HEK293 (cell line): ENCODE data around the gene KRTAP5-2.

Experiments used
- CTCF ChIA-PET: fragments of 350-600 bp; formaldehyde crosslinking; extraction: SDS; loops from one replicate; lab custom pipeline; 2021; ENCODE audit warnings: antibody characterized with exemption; lab: Yijun Ruan, JAX
- POLR2A ChIA-PET: fragments of 300-600 bp; formaldehyde crosslinking; extraction: SDS; loops from one replicate; lab custom pipeline; 2020; ENCODE audit warnings: antibody characterized with exemption, inconsistent platforms; lab: Yijun Ruan, JAX
- H3K27ac ChIP-seq: fragments of 200-500 bp; sonication (Bioruptor generic); 2 replicates; pipeline ENCODE4 v1.5.1; 2014; ENCODE audit warnings: low read depth, low read length, control low read depth, inconsistent platforms; ENCODE audit errors: extremely low read depth
- H3K36me3 ChIP-seq, 2 experiments: fragments of 200-500 bp in 1 of 2; sonication (Bioruptor generic) in 1 of 2; 1 replicate in 1 of 2; 2 replicates in 1 of 2; pipeline ENCODE4 v1.5.1; 2014 to 2017; ENCODE audit warnings: inconsistent platforms in 2 of 2, low read length in 2 of 2; ENCODE audit not compliant: control insufficient read depth in 2 of 2, insufficient read depth in 1 of 2
- H3K4me1 ChIP-seq: fragments of 200-500 bp; sonication (Bioruptor generic); 2 replicates; pipeline ENCODE4 v1.5.1; 2014; ENCODE audit warnings: mild to moderate bottlenecking, low read length, inconsistent platforms; ENCODE audit not compliant: control insufficient read depth, insufficient read depth
- H3K4me3 ChIP-seq: 2 replicates; pipeline ENCODE4 v1.5.1; 2011; ENCODE audit warnings: low read depth, mild to moderate bottlenecking, control low read depth, low read length, moderate library complexity
- H3K9me3 ChIP-seq: fragments of 200-500 bp; sonication (Bioruptor generic); 2 replicates; pipeline ENCODE4 v1.5.1; 2014; ENCODE audit warnings: low read depth, low read length, inconsistent platforms; ENCODE audit not compliant: control insufficient read depth, insufficient read depth
- HIC1 ChIP-seq: fragments of 450-650 bp; formaldehyde crosslinking; IDR thresholded peaks from 2 replicates; pipeline ENCODE4 v1.5.1; 2016; ENCODE audit warnings: missing biosample characterization, missing genetic modification characterization
- KLF1 ChIP-seq: fragments of 450-650 bp; formaldehyde crosslinking; IDR thresholded peaks from 2 replicates; pipeline ENCODE4 v1.5.1; 2016; ENCODE audit warnings: missing biosample characterization, missing genetic modification characterization
- MZF1 ChIP-seq: fragments of 450-650 bp; formaldehyde crosslinking; IDR thresholded peaks from 2 replicates; pipeline ENCODE4 v1.5.1; 2017; ENCODE audit warnings: missing biosample characterization, missing genetic modification characterization, borderline replicate concordance
- PATZ1 ChIP-seq: fragments of 450-650 bp; formaldehyde crosslinking; IDR thresholded peaks from 2 replicates; pipeline ENCODE4 v1.5.1; 2016; ENCODE audit warnings: missing biosample characterization, missing genetic modification characterization
- PRDM10 ChIP-seq: fragments of 450-650 bp; formaldehyde crosslinking; IDR thresholded peaks from 2 replicates; pipeline ENCODE4 v1.5.1; 2016; ENCODE audit warnings: missing biosample characterization, missing genetic modification characterization
- SP2 ChIP-seq: fragments of 450-650 bp; formaldehyde crosslinking; IDR thresholded peaks from 2 replicates; pipeline ENCODE4 v1.5.1; 2016; ENCODE audit warnings: missing biosample characterization, missing genetic modification characterization
- ZIC2 ChIP-seq: fragments of 450-650 bp; formaldehyde crosslinking; IDR thresholded peaks from 2 replicates; pipeline ENCODE4 v1.5.1; 2016; ENCODE audit warnings: missing biosample characterization, missing genetic modification characterization
- ZNF155 ChIP-seq: fragments of 450-650 bp; formaldehyde crosslinking; IDR thresholded peaks from 2 replicates; pipeline ENCODE4 v1.5.1; 2016; ENCODE audit warnings: missing biosample characterization, missing genetic modification characterization
- ZNF335 ChIP-seq: fragments of 450-650 bp; formaldehyde crosslinking; conservative IDR thresholded peaks from 2 replicates; pipeline ENCODE4 v1.5.1; 2016; ENCODE audit warnings: missing biosample characterization, missing genetic modification characterization
- ZNF341 ChIP-seq: fragments of 450-650 bp; formaldehyde crosslinking; IDR thresholded peaks from 2 replicates; pipeline ENCODE4; 2016; ENCODE audit warnings: low read depth, missing biosample characterization, missing genetic modification characterization
- ZNF404 ChIP-seq: fragments of 450-650 bp; formaldehyde crosslinking; IDR thresholded peaks from 2 replicates; pipeline ENCODE4 v1.5.1; 2017; ENCODE audit warnings: missing biosample characterization, missing genetic modification characterization
- ZNF433 ChIP-seq: fragments of 450-650 bp; formaldehyde crosslinking; IDR thresholded peaks from 2 replicates; pipeline ENCODE4 v1.5.1; 2016; ENCODE audit warnings: missing biosample characterization, missing genetic modification characterization, low read depth
- ZNF530 ChIP-seq: fragments of 450-650 bp; formaldehyde crosslinking; IDR thresholded peaks from 2 replicates; pipeline ENCODE4 v1.5.1; 2016; ENCODE audit warnings: low read depth, missing biosample characterization, missing genetic modification characterization
- TF ChIP-seq, protein P1 (sequence below): fragments of 450-650 bp; formaldehyde crosslinking; IDR thresholded peaks from 2 replicates; pipeline ENCODE4 v1.5.1; 2017; ENCODE audit warnings: missing biosample characterization, missing genetic modification characterization

Gene KRTAP5-2

GRCh38 chr11:1549338-1550330, 48.5 kb downstream of the KRTAP5-2 start:
- CTCF ChIA-PET, result interaction anchor here (0.7 to 1.9 kb wide), 4 partner anchors 18 to 284 kb away, joined by 3 to 7 read pairs (median 4); no protein-coding TSS in a partner anchor

DNA sequence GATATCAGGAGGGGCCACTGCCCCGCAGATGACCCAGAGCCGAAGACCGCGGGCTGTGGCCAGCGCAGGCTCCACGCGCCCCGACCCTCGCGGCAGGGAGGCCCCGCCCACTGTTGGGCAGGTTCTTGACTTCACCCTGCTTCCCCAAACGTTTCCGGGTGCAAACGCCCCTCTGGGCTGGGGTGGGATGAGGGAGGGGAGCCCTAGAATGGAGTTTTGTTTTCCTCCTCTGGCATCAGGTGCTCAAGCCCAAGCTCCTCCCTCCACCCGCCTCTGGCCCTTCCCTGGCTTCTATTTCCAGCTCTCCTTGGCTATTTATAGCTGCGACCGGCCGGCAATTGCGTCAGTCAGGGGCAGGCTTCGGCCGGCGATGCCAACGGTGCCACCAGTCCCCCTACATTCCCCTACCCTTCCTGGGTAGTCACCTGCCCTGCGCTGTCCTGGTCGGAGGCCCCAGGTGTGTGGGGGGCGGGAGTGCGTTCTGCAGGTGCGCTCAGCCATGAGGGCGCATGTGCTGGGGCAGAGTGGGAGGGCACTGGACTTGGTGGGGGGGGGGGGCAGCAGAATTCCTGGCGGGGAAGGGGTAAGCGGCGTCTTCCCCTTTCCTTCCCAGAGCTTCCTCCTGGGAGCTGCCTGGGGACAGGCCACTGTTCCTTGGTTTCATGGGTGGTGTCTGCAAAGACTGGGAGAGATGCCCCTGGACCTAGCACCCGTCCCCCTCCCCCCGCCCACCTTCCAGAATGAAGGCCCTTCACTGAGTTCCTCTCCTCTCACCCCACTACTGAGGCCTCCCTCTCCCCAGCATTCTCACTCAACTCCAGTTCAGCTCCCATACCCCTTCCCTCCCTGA, 49.6 kb downstream of the KRTAP5-2 start:
- CTCF ChIA-PET, result interaction anchor here (1.4 to 5.4 kb wide), 3 partner anchors 19 to 27 kb away, joined by 4 to 138 read pairs (median 7); no protein-coding TSS in a partner anchor
- Histone ChIP-seq H3K36me3 (no peaks in the 10 kb centered on the region), H3K27ac (no peak overlapping the region), H3K9me3 (no peaks in the 10 kb centered on the region), H3K4me3 (no peak overlapping the region)
- TF ChIP-seq PATZ1 (tag by site-specific recombination) (peak; percentile 69; the same call in 1 of the 2 replicates), ZNF433 (no peak), MZF1 (tag by site-specific recombination) (no peak), KLF1 (tag by site-specific recombination) (peak; percentile 81), ZNF341 (tag by site-specific recombination) (peak; percentile 41), PRDM10 (tag by site-specific recombination) (peak; percentile 23; the same call in 1 of the 2 replicates), SP2 (tag by site-specific recombination) (peak; percentile 46), ZNF530 (tag by site-specific recombination) (no peak), ZNF155 (tag by site-specific recombination) (no peak), ZNF335 (tag by site-specific recombination) (0 out of 2 replicates have a peak, but pooled peaks have one; percentile 9), ZIC2 (tag by site-specific recombination) (no peak), HIC1 (tag by site-specific recombination) (peak; percentile 76; the same call in 1 of the 2 replicates)
- TF ChIP-seq, protein P1, sequence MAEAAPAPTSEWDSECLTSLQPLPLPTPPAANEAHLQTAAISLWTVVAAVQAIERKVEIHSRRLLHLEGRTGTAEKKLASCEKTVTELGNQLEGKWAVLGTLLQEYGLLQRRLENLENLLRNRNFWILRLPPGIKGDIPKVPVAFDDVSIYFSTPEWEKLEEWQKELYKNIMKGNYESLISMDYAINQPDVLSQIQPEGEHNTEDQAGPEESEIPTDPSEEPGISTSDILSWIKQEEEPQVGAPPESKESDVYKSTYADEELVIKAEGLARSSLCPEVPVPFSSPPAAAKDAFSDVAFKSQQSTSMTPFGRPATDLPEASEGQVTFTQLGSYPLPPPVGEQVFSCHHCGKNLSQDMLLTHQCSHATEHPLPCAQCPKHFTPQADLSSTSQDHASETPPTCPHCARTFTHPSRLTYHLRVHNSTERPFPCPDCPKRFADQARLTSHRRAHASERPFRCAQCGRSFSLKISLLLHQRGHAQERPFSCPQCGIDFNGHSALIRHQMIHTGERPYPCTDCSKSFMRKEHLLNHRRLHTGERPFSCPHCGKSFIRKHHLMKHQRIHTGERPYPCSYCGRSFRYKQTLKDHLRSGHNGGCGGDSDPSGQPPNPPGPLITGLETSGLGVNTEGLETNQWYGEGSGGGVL (tag by site-specific recombination), result peak; percentile 38
- TF ChIP-seq, all 188 proteins: peak for 8
- POLR2A ChIA-PET, result interaction anchor here (0.9 to 1.3 kb wide), 3 partner anchors 10 to 27 kb away, joined by 3 to 8 read pairs (median 4); no protein-coding TSS in a partner anchor
- H3K4me1 ChIP-seq, result peaks cover 3% of the 10 kb centered on the region; the same call in 1 of the 2 replicates

More at GRCh38 chr11:1549338-1550330, 48.5 kb downstream of the KRTAP5-2 start:
- peaks cover 3% of the 10 kb centered on the region; the same call in 1 of the 2 replicates for H3K4me1 ChIP-seq
- no peaks in the 10 kb centered on the region for H3K9me3 ChIP-seq
- TF ChIP-seq ZNF404 (tag by site-specific recombination) (no peak), ZIC2 (tag by site-specific recombination) (peak; percentile 24; the same call in 1 of the 2 replicates)
- TF ChIP-seq, all 188 proteins: peak for 1
- H3K4me3 ChIP-seq, result no peak overlapping the region
- POLR2A ChIA-PET, result interaction anchor here (1.1 kb wide), 1 partner anchor 15 kb away, joined by 4 read pairs; no protein-coding TSS in a partner anchor
- no peaks in the 10 kb centered on the region for H3K36me3 ChIP-seq
- no peak overlapping the region for H3K27ac ChIP-seq
